Superior temporal gyrus (tissue), 1 donor: Measurements from ENCODE around the gene TMED1.
"Not testable (repeated sequence)": the region's sequence is repeated elsewhere in the genome, so short reads cannot be mapped to it uniquely, and the experiment has no call there.

Experiments
- DNase-seq: peaks from one replicate; pipeline ENCODE4 v3.0.0-alpha.2; 2016; ENCODE audit errors: extremely low spot score

The TMED1 gene, protein sequence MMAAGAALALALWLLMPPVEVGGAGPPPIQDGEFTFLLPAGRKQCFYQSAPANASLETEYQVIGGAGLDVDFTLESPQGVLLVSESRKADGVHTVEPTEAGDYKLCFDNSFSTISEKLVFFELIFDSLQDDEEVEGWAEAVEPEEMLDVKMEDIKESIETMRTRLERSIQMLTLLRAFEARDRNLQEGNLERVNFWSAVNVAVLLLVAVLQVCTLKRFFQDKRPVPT

DNA sequence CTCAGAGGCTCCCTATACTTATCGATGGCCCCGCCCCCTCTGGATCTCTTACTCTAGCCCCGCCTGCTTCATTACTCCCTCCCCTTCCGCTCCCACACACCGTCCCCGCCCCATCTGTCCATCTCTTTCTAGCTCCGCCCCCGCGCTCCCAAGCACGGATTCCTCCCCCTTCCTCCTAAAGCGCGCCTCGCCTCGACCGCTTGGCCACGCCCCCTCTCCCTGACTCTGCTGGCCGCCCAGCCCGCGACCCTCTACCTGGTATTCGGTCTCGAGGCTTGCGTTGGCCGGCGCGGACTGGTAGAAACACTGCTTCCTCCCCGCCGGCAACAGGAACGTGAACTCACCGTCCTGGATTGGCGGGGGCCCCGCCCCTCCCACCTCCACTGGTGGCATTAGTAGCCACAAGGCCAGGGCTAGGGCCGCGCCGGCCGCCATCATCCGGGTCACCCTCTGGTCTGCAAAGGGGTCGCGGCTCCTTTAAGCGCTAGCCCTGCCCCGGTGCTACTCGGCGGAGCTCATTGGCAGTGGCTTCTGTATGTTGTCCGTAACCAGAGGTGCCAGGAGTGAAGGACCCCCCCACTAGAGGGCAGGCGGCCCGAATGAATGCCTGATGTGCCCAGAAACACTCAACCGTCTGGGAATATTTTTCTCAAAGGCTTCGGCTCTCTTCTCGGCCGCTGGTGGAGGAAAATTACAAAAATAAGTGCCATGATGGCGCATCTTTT lies at the start of gene TMED1:
TMED1 (minus strand) TSS at position 459 of the 725 bp plus-strand sequence; CDS start at position 438, 21 bp downstream.
- DNase-seq, result peak; percentile 96

DNA sequence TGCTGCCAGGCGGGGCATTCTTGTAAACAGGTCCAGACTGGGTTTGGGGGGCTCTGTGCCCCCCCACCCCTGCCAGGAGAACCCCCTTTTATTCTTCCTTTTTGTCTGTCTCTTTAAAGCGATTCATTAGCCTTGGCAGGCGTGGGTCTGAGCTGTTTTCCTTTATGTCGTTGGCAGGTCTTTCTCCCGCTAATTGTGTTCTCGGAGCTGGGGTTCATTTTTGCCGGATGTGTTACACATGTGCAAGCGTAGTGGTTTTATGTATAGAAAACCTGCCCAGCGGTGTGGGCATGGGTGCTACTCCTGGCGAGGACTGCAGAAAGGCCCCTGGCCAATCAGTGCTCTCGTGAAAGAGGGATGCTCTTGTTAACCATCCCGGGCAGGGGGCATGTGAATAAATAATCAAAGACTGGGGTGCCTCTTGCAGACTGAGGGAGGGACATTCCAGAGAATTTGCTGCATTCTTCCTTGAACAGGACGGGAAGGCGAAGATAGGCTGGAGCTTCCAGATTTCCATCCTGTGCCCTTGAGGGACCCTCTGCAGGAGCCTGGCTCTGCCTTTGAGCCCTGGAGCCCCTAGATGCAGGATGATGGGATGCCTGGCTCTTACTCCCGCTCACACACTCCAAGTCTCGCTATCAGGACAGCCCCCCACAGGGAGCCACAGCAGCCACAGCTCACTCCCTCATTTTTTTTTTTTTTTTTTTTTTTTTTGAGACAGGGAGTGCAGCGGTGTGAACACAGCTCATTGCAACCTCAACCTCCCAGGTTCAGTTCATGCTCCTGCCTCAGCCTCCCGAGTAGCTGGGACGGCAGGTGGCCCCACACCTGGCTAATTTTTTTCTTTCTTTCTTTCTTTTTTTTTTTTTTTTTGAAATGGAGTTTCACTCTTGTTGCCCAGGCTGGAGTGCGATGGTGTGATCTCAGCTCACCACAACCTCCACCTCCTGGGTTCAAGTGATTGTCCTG lies 49.5 kb upstream of the TMED1 start:
- no peak for DNase-seq

DNA sequence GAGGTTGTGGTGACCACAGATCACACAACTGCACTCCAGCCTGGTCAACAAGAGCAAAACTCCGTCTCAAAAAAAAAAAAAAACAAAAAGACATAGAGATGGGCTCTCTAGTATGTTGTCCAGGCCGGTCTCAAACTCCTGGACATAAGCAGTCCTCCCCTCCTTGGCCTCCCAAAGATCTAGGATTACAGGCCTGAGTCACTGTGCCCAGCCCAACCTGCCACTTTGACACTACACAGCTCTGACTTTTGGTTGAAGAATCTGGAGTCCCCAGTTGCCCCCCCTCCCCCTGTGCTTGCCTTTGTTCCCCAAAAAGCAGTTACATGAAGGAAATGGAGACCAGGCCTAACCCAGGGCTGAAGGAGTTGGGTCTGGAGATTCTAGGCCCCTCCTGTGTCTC lies 48.3 kb upstream of the TMED1 start:
- DNase-seq, result no peak

DNA sequence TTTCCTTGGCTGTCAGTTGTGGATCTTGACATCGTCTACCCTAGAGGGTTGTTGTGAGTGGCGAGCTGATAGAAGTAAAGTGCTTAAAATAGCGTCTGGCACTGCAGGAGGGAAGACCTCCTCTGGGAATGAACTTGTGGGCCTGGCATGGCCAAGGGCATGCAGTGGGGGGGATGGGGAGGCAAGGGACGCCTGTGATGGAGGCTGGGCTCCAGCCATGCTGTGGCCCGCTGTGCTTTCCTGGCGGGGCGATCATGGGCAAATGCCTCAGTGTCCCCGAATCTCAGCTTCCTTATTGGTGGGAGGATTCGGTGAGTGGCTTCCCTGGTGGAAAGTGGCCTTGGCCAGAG lies 46.1 kb upstream of the TMED1 start:
- no peak for DNase-seq

DNA sequence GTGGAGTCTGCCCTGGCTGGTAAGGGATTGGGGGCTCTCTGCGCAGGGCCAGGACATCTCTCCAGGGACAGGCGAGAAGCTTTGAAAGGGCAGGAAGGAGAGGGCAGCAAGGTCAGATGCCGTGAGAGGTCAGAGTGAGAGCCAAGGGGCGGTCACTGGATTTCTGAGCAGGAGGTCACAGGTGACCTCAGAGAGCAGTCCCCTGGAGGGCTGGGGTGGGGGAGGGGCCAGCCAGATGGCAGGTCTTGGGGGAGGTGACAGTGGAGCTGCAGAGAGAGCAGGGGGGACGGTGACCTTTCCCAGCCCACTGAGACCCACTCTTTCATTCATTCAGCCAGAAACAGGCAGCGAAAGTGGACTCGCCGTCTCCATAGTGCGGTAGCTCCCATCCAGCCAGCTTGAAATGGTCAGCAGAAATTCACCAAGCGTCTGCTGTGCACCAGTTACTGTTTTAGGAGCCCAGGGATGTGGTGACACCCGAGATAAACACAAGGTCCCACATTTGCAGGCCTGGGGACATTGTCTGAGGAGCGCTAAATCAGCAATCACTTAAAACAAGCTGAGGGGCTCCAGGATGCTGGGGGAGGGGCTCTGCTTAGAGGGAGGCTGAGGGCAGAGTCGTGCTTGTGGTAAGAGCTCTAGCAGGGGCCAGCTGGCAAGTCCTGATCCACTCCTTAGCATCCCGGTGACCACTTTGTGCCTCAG lies 45.5 kb upstream of the TMED1 start:
- DNase-seq, result no peak

DNA sequence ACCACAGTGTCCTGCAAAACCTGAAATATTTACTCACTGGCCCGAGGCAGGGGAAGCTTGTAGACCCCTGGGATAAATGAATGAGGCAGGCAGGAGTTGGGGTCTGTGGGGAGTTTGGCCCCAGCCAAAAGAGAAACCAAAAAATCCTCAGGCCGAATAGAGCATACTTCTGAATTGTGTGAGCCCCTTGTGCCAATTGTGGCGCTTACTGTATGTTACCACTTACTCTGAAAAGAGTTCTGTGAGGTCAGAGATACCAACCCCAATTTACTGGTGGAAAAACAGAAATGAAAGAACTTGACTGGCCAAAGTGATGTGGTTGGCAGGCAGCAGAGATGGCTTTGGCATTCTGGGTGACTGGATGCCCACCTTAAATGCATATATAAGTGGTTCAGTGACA lies 42.2 kb upstream of the TMED1 start:
- DNase-seq, result no peak

DNA sequence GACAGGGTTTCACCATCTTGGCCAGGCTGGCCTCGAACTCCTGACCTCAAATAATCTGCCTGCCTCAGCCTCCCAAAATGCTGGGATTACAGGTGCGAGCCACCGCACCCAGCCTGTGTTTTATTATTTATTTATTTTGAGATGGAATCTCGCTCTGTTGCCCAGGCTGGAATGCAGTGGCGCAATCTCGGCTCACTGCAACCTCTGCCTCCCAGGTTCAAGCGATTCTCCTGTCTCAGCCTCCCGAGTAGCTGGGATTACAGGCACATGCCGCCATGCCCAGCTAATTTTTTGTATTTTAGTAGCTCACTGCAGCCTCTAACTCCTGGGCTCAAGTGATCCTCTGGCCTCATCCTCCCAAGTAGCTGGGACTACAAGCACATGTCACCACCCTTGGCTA lies 41.6 kb upstream of the TMED1 start:
- DNase-seq, result not testable (repeated sequence)

DNA sequence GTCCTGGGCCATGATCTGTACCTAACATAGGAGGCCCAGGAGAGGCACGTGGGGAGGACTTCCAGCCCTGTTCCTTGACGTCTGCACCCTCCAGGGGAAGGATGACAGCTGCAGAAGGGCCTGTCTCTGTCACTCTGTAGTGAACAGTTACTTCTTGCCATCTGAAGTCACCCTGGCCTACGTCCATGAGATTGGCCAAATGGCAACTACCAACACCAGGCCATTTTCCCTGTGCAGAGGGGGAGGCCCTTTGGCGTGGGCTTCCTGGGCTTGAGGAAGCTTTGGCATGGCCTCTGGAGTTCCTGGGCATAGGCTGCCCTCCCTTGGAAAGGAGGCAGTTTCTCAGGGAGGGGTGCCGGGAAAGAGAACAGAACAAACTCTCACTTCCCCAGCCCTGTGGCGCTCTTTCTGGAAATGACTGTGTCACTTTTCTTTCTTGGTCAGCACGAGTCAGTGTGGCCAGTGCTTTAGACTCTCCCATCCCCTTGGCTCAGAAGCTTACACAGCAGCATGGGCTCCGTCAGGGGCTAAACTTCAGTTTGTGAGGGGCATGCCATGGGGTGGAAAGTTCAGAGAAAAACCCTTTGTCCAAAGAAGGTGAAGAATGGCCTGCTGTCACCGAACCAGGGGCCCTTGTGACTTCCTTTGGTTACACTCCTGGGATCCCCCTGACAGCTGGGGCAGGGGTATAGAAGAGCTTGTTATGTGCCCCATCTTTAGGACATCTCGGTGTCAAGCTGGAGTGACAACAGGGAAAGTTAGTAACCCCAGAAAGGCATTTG lies 40.6 kb upstream of the TMED1 start:
- DNase-seq, result no peak

DNA sequence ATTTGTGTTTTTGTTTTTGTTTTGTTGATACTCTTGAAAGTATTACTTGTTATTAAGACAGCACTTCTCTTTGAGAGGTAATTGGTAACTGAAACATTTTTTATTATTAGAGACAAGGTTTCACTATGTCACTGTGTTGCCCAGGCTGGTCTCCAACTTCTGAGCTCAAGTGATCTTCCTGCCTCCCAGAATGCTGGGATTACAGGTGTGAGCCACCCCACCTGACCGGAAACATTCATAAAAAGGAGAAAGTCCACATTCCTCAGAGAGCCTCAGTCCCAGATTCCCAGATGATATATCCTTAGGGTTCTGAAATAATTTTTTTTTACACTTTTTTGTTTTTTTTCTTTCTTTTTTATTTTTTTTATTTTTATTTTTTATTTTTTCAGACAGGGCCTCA lies 38.0 kb upstream of the TMED1 start:
- no peak for DNase-seq

DNA sequence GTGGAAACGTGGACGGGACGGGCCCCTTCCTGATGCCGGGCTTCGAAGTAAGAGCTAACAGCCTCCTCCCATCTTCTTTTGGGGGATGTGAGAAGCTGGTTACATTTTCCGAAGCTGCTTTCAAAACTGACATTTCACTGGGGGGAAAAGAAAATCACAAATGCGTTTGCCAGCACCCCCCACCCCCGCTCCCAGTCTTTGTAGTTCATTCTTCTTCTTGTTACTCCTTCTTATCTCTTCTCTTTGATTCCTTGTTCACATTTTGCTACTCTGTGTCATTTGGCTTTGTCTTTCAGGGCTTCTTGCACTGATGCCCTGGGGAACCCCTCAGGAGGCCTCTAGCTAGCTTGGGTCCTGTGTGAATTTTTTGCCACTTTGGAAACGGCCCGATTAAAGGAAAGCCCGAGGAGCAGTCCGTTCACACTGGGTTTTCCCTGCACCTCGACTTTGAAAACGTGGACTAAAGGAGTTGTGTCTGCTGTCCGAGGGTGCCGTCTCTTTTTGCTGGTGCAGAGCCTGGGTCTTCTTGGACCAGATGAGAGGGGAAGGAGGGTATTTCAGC lies 36.6 kb upstream of the TMED1 start:
- no peak for DNase-seq

DNA sequence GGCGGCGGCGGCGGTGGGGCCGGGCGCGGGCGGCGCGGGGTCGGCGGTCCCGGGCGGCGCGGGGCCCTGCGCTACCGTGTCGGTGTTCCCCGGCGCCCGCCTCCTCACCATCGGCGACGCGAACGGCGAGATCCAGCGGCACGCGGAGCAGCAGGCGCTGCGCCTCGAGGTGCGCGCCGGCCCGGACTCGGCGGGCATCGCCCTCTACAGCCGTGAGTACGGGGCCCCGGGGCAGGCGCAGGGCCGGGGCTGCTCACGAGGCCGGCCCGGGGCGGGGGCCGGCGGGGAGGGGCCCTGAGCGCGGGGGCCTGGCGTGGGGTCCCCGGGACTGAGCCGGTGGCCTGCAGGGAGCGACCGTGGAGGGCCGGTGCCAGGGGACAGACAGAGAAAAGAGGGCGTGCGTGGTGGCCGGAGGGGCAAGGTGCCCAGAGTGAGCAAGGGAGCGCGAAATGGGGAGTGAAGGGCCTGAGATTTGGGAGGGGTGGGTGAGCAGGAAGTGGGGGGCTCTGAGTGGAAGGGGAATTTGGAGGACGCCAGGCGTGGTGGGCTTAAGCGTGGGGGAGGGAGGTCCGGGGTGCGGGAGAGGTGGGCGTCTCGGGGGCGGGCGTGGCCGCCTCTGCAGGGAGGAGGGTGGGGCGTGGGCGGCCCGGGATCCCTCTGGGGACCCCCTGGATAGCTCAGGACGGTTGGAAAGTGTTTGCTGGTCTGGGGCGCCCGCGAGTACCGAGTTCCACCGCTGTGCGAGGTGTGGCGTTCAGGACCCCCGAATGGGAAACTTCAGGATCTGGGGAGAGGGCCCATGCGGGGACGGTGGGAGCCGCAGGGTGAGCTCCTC lies 35.9 kb upstream of the TMED1 start:
- no peak for DNase-seq

DNA sequence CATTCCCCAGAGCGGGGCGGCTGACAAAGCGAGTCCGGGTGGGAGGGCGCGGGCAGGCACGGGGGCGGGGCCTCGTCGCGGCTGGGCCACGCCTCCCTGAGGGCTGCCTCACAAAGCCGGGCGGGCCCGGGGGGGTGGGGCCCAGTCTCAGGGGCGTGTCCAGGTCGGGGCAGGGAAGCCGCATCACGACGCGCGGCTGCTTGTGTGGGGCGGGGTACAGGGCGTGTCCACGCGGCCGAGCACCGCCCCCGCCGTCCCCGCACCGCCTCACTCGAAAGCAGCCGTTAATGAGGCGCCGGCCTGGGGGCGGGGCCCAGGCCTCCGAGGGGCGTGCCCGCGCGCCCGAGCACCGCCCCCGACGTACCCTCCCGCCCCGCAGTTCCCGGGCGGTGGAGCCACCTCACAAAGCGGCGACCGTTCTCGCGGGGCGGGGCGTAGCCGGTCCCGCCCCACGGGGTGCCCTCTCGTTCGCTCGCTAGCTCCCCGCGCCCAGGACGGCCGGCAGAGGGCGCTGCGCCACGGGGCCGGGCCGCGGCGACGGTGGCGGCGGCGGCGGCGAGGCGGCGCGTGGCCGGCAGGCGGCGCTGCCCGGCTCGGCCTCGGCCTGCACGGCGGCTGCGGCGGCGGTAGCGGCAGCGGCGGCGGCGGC lies 35.1 kb upstream of the TMED1 start, which contains the start of gene CARM1:
CARM1 (plus strand) TSS at position 599 of the 649 bp plus-strand sequence. CDS start 150 bp downstream, outside the sequence.
- DNase-seq, result peak; percentile 93

DNA sequence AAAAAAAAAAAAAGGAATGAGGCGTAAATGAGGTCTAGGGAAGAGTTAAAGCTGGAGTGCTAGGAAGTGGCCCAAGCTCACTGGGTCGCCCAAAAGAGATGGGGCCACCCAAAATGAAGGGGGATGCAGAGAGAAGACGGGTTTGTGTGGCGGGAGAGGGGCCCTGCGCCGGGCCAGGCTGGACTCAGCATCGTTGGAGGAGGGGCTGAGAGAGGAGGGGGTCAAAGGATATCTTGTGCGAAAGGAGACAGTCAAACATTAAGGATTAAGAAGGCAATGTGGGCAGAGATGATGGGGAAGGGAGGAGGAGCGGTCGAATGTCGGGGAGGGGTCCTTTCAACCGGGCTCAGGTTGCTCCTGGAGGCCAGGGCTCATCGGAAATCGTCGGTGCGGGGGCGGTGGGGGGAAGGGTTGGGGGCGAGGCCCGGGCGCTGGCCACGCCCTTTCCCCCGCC lies 34.5 kb upstream of the TMED1 start:
- DNase-seq, result no peak

DNA sequence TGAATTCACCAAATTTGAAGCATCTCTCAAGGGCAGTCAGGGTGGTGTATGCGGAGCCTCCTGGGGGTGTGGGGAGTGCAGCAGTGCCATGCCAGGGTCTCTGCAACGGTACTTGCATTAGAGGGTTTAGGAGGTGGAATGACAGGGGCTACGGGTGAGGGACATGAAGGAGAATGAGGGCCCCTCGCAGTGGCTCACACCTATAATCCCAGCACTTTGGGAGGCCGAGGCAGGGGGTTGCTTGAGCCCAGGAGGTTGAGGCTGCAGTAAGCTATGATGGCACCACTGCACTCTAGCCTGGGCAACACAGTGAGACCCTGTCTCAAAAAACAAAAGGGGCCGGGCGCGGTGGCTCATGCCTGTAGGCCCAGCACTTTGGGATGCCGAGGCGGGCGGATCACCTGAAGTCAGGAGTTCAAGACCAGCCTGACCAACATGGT lies 33.9 kb upstream of the TMED1 start:
- not testable (repeated sequence) for DNase-seq

DNA sequence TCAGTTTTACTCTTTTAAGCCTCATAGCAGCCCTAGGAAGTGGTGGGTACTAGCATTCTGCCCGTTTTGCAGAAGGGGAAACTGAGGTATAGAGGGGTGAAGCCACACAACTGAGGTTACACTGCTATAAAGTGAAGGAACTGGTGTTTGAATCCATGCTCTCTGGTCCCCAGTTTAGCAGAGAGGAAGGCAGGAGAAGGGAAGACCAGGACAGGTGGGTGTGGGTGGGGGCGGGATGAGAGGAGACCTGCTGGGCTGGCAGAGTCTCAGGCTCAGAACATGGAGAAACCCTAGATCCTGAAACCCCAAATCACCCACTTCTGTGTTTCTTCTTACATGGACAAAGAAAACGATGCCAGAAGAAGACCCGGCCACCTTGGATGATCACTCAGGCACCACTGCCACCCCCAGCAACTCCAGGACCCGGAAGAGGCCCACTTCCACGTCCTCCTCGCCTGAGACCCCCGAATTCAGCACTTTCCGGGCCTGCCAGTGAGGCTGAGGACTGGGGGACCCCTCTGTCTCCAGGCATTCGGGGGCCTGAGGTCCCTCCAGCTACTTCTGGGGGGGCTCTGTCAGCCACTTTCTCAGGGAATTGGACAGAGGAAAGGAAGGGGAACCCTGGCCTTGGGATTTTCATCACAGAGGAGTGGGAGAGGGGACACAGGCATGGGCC lies 33.0 kb upstream of the TMED1 start:
- DNase-seq, result no peak

DNA sequence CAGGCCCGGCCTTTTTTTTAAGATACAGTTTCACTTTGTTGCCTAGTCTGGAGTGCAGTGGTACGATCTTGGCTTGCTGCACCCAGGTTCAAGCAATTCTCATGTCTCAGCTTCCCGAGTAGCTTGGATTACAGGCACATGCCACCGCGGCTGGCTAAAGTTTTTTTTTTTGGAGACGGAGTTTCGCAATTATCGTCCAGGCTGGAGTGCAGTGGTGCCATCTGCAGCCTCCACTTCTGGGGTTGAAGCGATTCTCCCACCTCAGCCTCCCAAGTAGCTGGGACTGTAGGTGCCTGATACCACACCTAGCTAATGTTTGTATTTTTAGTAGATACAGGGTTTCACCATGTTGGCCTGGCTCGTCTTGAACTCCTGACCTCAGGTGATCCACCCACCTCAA lies 30.5 kb upstream of the TMED1 start:
- DNase-seq, result no peak

DNA sequence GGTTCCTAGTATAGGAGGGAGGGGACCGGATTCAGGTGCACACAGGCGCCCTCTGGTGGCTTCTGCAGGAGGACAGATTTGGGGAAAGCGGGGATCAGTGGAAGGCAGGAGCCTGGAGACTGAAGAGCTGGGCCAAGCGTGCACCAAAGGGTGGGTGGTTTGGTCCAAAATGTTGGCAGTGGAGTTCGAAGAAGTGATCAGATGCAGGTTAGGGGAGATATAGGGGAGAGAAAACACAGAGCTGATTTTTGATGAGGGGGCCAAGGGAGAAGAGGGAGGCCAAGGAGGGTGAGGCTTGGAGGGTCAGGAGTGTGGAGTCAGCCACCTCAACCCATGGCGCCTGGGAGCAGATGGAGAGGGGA lies 28.5 kb upstream of the TMED1 start:
- peak; percentile 89 for DNase-seq

DNA sequence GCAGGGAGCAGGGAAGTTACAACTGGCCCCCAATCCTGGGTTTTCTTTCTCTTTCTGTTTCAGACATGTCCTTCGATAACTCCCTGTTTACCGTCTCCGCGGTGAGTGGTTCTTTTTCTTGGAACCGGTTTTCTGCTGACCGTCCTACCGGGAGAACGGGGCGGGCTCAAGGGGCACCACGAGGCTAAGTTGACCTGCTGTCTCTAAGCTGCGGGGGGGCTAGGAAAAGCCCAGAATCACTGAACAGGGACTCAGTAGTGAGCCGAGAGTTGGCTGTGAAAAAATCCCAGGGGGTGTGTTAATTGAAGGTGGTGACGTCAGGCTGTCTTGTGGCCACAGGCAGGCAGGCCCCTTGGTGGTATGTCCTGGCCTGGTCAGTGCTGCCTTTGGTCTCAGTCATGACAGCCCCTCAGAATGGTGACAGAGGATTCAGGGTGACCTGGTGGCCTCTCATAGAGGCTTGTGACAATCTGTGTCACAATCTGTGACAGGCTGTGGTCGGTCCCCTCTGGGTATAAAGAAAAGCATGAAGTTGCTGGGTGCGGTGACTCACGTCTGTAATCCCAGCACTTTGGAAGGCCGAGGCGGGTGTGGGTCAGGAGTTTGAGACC lies 27.2 kb upstream of the TMED1 start:
- DNase-seq, result no peak
